Testis (tissue), 2 donors: ENCODE measurements around the gene TMTC4.

ENCODE experiments used
- CTCF ChIP-seq, 3 experiments: fragments of 450-650 bp in 2 of 3; fragments of 200-600 bp in 1 of 3; sonication (generic) in 1 of 3; IDR thresholded peaks; one replicate each; pipeline ENCODE4 v1.5.1; 2016 to 2019; ENCODE audit warnings: antibody characterized with exemption in 3 of 3, mild to moderate bottlenecking in 2 of 3, moderate library complexity in 1 of 3
- POLR2A ChIP-seq: fragments of 450-650 bp; IDR thresholded peaks from one replicate; pipeline ENCODE4 v1.6.1; 2017; ENCODE audit warnings: antibody characterized with exemption, mild to moderate bottlenecking, moderate library complexity

GRCh38 chr13:100648354-100648753 is 26.2 kb downstream of the TMTC4 start:
- no peak for TF ChIP-seq CTCF (IDR thresholded peaks at IDR 0.05)
- TF ChIP-seq POLR2A = no peak
